DMS153 treated with DMSO at 0.1 percent for 48 hours (cell line): ENCODE results near the gene THBS2.
"Not testable (repeated sequence)": the region's sequence is repeated elsewhere in the genome, so short reads cannot be mapped to it uniquely, and the experiment has no call there.

Experiments used
- DNase-seq: peaks from one replicate; lab custom pipeline; 2025; ENCODE audit not compliant: unreplicated experiment; lab: John Stamatoyannopoulos, UW

Gene THBS2

DNA sequence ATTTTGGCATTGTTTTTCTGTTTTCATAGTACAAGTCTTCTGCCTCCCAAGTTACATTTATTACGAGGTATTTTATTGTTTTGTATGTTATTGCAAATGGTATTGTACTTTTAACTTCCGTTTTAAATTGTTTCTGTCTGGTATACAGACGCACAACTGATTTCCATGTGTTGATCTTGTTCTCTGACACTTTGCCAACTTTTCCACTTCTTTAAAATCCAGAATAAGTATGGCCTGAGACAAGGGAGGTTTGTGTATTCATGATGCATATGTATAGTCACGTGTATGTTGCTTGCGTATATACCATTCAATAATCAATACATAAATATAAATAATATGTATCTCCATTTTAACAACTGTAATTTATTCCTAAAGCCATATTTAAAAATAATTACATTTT, 41.2 kb downstream of the THBS2 start:
- DNase-seq: no peak

- DNase-seq: no peak
Observed at GRCh38 chr6:169211881-169212280, 41.8 kb downstream of the THBS2 start.

- DNase-seq: no peak
Observed at GRCh38 chr6:169210611-169211010, 43.0 kb downstream of the THBS2 start.

DNA sequence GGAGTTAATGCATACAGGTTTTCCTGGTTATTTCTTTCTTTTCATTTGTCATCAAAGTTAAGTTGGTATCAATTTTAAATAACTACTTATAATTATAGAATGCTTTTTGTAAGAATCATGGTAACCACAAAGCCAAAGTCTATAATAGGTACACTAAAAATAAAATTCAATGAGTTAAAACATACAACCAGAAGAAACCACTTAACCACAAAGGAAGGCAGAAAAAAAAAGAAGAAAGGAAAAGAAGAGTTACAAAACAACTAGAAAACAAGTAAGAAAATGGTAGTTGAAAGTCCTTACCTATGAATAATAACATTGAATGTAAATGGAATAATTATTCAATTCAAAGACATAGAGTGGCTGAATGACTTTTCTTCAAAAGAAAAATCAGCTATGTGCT, 45.6 kb downstream of the THBS2 start:
- no peak for DNase-seq

DNA sequence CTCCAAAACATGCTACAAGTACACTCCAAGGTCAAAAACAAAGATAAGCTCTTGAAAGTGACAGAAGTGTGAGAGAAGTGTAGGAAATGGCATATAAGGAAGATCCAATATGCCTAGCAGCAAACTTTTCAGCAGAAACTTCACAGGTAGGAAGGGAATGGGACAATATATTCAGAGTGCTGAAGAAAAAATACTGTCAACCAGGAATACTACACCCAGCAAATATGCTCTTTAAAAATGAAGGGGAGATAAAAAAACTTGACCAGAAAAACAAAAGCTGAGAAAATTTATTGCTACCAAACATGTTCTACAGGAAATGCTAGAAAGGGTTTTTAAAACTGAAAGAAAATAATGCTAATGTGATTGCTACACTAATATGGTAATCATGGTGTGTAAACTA, 46.2 kb downstream of the THBS2 start:
- DNase-seq: no peak

- no peak for DNase-seq
Observed at GRCh38 chr6:169205176-169206160, 48.2 kb downstream of the THBS2 start.

GRCh38 chr6:169204167-169204566, 49.5 kb downstream of the THBS2 start:
- no peak for DNase-seq

- no peak for DNase-seq
Observed at GRCh38 chr6:169201985-169202384, 51.7 kb downstream of the THBS2 start.

DNA sequence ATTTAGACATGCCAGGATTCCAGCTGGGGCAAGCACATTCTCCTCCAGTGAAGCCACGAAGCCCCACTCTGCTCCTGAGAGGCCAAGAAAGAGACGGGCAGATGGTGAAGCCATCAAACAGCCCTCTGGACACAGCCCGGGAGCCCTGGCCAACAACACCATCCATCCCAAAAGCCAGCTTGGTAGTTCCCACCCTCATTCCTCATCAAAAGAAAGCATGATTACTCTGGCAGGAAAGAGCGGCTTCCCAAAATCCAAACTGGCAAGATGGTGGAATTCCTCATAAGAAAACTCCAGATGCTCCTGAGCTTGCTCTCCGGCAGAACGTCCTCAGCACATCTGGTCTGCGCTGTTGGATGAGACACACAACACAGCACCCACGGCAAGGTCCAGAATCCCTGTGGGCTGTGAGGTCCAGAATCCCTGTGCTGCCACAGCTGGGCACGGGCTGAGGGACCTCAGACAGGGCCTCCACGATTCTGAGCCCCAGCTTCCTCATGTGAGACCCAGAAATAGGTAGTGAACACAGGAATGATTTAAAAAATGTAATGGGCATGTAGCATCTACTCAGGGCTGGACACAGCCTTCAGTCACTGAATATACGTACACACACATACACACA, 52.6 kb downstream of the THBS2 start:
- no peak for DNase-seq

DNA sequence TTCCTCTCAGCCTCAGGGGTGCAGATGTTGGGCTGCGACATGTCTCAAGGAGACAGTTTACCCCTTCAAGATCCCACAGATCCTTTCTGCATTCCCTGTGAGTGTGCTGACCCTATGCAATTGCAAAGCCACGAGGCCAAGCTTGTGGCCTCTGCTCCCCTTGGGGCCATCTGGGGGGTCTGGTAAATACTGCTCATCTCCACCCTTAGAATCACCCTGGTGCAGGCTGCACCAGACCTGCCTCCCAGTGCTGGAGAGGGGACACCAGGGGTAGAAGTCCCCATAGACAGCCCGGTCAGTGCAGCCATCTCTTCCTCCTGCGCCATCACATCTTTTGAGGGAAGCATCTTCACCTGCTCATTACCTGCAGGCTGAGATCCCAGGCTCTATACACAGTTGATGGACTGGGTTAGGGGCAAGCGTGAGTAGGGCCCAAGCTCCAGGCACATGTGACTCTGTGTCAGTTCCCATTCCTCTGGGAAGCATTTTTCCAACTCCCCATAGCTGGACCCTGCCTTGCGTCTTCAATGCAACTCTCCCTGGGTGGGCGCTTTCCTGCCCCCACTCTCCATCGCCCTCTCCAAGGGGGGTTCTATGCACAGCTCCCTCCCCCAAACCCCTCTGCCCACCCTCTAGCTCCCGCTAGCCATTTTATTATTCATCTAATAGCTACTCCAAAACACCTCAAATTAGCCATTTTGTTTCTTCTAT, 53.9 kb downstream of the THBS2 start:
- no peak for DNase-seq

GRCh38 chr6:169198885-169199284, 54.8 kb downstream of the THBS2 start:
- no peak for DNase-seq

GRCh38 chr6:169197929-169198328, 55.7 kb downstream of the THBS2 start:
- not testable (repeated sequence) for DNase-seq

DNA sequence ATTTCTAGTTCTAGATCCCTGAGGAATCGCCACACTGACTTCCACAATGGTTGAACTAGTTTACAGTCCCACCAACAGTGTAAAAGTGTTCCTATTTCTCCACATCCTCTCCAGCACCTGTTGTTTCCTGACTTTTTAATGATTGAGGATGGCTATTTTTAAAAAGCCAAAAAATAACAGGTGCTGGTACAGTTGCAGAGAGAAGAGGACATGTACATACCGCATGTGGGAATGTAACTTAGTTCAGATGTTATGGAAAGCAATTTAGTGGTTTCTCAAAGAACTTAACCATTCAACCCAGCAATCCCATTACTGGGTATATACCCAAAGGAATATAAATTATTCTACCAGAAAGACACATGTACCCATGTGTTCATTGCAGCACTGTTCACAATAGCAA, 57.4 kb downstream of the THBS2 start:
- DNase-seq: not testable (repeated sequence)

DNA sequence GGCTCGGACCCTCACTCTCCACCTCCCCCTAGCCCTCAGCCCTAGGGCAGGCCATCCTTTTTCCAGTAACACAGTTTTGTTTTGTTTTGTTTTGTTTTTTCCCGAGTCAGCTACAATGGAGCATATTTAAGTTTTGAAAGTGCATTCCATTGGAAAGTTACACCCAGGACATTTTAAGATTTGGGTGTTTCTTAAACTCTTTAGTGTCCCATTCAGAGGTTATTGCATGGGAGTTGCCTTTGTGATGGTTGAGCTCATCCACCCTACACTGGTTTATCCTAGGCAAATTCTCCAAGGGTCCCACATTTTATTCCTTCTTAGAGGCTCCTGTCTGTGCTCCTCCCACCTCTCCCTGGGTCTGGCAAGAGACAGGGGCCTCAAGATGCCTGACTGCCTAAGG, 58.9 kb downstream of the THBS2 start:
- DNase-seq: no peak

DNA sequence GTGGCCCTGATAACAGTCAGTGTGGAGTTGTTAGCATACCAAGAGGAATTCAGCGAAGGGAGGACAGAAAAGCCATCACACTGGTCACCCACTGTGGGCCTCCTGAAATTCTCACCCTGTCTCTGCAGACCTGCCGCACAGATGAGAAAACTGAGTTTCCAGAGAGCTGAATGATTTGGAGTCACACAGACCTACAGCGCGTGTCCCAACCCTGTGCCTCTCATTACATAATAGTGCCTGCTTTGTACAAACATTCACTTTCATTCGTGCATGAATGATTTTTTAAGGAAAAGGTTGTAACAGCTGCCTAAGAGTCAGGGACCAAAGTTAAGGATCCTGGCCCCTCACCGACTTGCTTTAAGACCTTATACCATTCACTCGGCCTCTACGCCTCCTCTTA, 62.7 kb downstream of the THBS2 start:
- no peak for DNase-seq

DNA sequence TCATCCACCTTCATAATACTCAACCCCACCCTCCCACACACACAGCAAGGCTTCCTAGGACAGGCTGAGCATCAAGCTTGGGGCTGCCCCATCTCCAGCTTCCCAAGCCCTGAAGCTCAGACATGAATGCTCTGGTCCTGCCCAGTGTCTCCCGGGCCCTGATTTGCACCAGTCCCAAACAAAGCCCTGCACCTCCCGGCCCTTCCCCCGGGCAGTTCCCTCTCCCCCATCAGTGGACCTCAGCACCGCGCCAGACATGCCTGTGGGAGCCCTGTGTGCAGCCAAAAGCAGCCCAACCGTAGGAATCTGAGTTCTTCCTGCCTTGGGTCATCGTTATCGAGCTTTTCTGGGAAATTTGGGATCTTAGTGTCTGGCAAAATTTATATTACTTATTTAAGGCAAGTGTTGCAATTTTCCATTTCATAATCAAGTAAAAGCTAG, 63.5 kb downstream of the THBS2 start:
- no peak for DNase-seq

GRCh38 chr6:169189686-169190085, 64.0 kb downstream of the THBS2 start:
- DNase-seq: no peak

DNA sequence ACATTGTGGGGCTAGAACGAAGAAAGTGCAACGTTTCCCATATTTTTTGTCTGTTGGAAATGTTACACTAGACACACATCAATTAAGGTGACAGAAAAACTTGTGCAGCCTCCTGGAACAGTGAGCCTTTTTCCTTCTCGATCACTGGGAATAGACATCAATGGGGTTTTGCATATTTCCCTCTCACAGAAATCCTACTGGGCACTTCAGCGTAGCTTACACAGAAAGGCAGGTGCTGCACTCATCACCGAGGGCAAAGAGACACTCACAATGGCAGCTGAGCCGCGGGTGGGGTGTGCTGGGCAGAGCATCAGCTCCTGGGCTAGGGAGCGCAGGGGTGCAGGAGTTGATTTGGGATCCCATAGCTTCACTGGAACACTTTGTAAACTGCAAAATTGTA, 64.5 kb downstream of the THBS2 start:
- no peak for DNase-seq

GRCh38 chr6:169188475-169188874, 65.2 kb downstream of the THBS2 start:
- no peak for DNase-seq

GRCh38 chr6:169188051-169188470, 65.6 kb downstream of the THBS2 start:
- no peak for DNase-seq

DNA sequence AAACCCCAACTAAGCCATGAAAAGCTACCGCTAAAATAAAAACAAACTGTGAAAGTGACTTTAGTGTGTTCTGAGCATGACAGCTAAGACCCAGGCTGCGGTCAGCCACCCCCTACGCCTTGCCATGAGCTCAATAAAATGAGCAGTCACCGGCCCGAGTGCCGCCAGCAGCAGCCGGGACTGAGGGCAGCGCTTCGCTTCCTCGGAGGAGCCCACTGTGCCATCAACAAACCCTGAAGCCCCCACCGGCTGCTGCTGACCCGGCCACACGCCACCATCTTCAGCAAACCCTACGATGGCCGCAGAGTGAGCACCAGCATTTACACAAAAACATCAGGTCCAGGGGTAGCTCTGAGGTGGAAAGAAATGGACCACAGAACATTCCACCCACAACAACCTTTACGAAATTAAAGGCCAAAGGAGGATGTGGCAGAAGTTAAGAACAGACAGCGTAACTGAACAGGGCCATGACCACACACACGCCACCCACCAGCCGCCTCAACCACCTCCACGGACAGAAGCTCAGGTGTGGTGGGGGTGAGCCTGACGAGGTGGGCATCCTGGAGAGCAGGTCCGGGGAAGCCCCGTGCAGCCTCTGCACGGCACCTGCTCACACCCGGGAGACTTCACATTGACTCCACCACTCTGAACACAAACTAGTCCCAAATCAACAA, 67.0 kb downstream of the THBS2 start:
- DNase-seq: no peak
